Suprapubic skin (tissue), 4 donors: ENCODE results near the gene ZNF737.
"Not testable (repeated sequence)": the region's sequence is repeated elsewhere in the genome, so short reads cannot be mapped to it uniquely, and the experiment has no call there.

Experiments used
- EP300 ChIP-seq: sonication (generic); formaldehyde crosslinking; IDR thresholded peaks from one replicate; pipeline ENCODE4 v1.6.1; 2017; ENCODE audit warnings: antibody characterized with exemption
- POLR2A ChIP-seq, 2 donors: fragments of 450-650 bp; IDR thresholded peaks; one replicate each; pipeline ENCODE4 v1.6.1; 2017; ENCODE audit warnings: antibody characterized with exemption in 2 of 2, mild to moderate bottlenecking in 2 of 2, moderate library complexity in 2 of 2
- POLR2AphosphoS5 ChIP-seq, 3 donors: sonication (generic); formaldehyde crosslinking; IDR thresholded peaks; one replicate each; pipeline ENCODE4 v1.6.1; 2017; ENCODE audit warnings: antibody characterized with exemption in 3 of 3
- TF ChIP-seq, protein P1 (sequence below), 2 donors: fragments of 200-600 bp in 1 of 2; fragments of 450-650 bp in 1 of 2; sonication (generic) in 1 of 2; IDR thresholded peaks; one replicate each; pipeline ENCODE4 v1.5.1; 2016 to 2019; ENCODE audit warnings: antibody characterized with exemption in 2 of 2, mild to moderate bottlenecking in 1 of 2, moderate library complexity in 1 of 2

DNA sequence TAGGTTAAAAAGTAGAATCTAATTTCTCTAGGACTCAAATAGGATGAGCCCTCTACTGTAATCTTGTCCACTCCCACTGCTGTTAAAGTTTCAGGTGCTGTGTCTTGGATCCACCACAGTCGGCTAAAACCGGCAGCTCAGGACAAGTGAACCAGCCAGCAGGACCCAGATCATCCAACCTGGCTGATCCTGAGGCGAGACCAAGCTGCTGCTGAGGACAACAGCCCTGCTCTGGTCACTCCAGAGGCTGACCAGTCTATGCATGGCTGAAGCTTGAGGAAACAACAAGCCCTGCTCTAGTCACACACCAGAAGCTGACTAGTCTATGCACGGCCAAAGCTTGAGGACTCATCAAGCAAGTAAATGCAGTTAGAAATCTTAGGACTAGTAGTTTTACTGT is 49.4 kb upstream of the ZNF737 start:
- TF ChIP-seq, protein P1, sequence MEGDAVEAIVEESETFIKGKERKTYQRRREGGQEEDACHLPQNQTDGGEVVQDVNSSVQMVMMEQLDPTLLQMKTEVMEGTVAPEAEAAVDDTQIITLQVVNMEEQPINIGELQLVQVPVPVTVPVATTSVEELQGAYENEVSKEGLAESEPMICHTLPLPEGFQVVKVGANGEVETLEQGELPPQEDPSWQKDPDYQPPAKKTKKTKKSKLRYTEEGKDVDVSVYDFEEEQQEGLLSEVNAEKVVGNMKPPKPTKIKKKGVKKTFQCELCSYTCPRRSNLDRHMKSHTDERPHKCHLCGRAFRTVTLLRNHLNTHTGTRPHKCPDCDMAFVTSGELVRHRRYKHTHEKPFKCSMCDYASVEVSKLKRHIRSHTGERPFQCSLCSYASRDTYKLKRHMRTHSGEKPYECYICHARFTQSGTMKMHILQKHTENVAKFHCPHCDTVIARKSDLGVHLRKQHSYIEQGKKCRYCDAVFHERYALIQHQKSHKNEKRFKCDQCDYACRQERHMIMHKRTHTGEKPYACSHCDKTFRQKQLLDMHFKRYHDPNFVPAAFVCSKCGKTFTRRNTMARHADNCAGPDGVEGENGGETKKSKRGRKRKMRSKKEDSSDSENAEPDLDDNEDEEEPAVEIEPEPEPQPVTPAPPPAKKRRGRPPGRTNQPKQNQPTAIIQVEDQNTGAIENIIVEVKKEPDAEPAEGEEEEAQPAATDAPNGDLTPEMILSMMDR (IDR thresholded peaks at IDR 0.05), result not testable (repeated sequence)
- TF ChIP-seq POLR2AphosphoS5 (IDR thresholded peaks at IDR 0.05); EP300; POLR2A (IDR thresholded peaks at IDR 0.05): not testable (repeated sequence)
